ENCODE data around the gene GNG4.
"Not testable (repeated sequence)": the region's sequence is repeated elsewhere in the genome, so short reads cannot be mapped to it uniquely, and the experiment has no call there.

GNG4 gene

DNA sequence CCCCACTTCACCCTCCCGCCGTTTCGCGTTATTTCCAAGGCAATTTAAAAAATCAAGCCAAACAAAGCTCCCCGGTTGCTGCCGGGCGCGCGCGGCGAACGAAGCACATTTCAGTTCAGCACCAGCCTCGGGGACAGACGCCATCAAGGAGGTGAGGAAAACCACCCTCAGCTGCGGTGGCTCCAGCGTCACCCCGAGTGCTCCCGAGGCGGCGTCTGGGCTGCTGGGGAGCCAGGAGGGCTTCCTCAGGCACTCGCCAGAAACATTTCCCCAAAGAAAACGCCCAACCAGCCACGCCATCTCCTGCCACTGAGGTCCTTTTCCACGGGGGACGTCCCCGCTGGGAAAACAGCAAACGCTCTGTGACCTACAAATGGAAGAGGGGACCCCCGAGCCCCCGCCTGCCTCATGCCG lies 623 bp downstream of the GNG4 start:
- peak; percentile 87 for DNase-seq (ENCODE audit: low spot score)

DNA sequence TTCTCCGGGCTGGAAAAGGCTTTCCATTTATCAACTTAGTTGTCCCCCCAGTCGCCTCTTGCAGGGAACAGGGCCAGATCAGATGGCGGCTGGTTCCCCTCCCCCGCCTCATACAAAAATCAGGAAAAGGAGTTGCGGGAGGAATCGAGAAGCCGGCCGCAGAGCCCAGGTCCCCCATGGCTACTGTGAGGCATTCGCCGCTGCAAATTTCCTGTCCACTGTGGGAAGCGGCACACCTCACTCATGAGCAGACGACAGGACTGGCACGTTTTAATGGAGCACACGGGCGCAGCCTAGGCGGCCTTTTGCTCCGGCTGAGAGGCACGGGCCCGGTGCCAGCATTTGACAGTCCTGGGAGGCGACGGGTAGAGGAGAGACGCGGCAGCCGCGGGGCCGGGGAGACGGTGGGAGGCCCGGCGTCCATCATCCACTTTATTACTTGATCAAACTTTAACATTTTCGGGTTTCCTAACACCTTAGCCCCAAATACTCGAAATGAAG lies 1.1 kb downstream of the GNG4 start:
- DNase-seq (ENCODE audit: low spot score): no peak

DNA sequence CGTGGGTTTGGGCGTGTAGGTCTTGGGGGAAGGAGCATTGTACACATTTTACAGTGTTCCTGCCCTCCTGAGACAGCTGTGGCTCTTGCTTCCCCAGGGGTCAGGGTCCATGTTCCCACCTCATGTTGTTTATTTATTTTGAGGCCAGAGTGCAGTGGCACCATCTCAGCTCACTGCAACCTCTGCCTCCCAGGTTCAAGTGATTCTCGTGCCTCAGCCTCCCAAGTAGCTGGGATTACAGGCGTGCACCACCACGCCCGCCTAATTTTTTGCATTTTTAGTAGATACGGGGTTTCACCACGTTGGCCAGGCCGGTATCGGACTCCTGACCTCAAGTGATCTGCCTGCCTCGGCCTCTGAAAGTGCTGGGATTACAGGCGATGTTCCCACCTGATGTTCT lies 2.0 kb downstream of the GNG4 start:
- not testable (repeated sequence) for DNase-seq (ENCODE audit: low spot score)

DNA sequence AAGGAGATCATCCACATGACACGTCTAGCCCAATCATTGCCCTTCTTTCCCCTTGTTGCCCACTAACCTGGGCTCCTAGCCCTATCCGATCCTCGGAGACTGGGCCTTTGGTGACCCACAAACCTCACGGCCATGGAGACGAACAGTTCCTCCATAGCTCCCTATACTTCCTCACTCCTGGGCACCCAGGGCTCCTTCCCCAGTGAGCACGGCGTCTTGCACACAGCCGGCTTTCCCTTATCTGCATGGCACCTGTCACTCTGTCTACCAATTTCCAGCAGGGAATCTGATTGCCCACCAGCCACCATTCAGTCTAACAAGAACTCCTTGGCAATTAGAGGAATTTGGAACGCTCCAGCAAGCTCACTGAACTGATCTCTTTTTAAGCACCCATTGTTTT lies 3.1 kb downstream of the GNG4 start:
- DNase-seq (ENCODE audit: low spot score): no peak

DNA sequence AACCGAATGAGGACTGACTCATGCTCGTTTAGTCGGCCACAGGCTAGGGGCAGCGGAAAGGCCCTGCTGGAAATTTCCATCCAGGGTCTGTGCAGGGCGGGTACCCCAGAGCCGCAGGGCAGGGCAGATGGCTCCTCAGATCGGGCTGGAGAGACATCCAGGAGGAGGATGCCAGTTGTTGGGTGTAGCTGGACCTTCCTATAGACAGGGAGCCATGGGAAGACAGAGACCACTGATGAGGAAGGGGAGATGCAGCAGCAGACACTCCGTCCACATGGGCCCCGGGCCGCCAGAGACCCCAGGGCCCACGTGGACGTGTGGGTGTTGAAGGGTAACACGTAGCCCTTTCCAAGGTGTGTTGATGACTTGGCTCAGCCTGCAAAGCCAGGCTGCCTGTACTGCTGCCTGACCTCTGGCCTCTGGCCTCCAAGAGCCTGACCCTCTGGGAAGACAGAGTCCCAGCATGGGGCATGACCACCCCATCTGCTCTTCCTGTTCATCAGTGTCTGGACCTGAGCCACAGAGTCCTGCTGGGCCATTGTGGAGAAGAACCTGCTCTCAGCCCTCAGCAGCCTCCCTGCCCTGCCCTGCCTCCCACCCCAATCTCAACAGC lies 4.8 kb downstream of the GNG4 start:
- no peak for DNase-seq (ENCODE audit: low spot score)

DNA sequence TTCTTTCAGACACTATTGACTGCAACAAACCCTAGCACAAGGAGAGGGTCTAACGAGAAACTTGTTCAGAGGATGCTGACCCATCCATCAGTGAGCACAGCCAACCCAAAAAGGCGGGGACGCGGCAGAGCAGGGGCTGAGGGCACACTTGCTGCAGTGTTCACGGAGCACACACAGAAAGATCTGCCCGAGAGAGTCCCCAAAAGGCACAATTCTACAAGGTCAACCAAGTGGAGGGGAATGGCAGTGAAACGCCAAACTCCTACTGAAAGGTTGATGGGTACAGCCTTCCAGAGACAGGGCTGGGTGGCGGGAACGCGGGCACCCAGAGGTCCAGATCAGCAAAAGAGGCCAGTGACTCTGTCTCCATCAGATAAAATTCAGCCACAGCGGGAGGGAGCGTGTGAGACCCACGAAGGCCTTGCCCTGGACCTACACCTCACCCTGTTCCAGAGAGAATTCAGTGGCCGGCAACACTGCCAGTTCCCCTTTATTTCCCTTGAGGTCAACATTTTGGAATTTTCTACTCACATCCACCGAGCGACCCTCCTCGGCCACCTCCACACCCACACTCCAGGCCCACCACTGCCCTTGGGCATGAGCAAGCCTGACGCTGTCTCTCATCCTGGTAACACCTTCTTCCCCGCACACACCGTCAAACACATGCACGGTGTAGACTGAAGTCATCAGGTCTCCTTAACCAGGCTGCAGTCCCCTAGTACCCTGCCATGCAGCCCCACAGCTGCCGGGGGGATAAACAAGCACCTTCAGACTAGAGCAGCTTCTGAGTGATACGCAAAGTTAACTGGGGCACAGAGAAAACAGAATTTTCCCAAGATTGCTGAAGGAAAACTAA lies 5.5 kb downstream of the GNG4 start:
- DNase-seq (ENCODE audit: low spot score): no peak

- DNase-seq (ENCODE audit: low spot score): no peak
Observed at GRCh38 chr1:235642943-235643371, 6.6 kb downstream of the GNG4 start.

DNA sequence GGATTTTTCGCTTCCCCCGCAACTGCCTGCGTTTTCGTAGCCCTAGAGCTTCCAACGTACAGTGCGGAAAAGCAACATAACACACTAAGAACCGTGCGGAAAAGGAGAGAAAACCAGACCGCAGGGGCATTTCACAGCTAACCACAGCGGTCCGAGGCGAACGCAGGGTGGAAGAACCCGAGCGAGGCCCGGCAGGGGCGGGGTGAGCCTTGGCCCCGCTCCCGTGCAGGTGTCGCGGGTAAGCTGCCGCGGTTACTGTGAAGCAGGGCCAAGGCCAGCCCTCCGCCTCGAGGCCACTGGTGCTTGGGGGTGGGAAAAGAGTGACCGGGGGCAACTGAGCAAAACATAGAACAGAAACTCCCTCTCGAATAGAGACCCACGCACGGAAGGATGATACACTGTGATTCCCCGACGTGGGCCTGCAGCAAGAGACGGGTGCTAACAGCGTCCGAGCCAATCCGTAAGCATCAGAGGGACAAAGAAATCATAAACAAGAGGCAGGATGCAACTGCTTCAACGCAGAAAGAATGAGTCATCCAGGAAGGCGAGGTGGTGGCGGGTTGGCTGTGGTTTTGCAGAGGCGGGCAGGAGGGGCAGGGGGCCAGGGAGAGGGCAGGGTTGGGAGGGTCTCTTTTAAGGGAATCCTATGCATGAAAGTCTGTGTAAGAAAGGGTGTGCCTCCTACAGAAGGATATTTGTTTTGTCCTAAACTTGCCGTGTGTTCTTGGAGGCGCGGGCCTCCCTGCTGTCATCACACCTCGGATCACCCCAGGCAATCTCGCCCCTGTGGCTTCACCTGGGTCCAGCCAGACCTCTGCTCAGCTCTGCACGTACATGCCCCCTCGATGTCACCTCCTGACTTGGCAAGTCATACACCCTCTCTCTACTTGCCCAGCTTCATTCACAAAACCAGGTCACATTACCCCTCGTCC lies 7.3 kb downstream of the GNG4 start:
- DNase-seq (ENCODE audit: low spot score): peak; percentile 45

GRCh38 chr1:235640580-235640979 lies 9.0 kb downstream of the GNG4 start:
- DNase-seq (ENCODE audit: low spot score): no peak

DNA sequence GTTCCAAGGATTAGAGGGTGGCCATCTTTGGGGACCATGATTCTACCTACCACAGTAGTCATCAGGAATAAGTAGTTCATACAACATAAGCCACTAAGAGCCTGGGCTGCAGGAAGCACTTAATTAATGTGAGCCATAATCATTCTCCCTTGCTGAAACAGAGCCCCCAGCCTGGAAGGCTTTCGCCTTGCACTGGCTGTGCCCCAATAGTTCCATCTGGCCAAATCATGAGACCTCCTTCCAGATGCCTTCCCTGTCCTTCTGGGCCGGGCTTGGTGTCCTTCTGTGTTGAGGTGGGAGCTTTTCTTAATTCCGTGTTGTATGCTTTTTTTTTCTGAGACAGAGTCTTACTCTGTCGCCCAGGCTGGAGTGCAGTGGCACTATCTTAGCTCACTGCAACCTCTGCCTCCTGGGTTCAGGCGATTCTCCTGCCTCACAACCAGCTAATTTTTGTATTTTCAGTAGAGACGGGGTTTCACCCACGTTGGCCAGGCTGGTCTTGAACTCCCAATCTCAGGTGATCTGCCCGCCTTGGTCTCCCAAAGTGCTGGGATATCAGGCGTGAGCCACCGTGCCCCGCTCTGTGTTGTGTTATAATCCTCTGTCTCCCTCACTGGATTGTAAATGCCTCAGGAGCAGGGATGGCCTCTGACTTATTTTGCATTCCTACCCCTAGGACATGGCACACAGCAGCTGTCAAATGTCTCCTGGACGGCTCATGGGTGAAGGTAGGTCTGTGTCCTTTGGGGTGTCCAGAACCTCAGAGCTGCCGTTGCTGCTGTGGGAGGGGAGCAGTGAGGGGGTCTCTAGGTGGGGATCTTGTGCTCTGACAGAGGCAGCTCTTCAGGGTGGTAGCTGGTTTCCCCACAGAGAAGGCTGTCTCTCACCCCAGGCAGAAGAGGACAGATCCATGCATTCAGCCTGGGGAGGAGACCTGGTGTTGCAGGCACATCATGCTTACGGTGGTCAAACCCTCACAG lies 10.1 kb downstream of the GNG4 start:
- no peak for DNase-seq (ENCODE audit: low spot score)

- not testable (repeated sequence) for DNase-seq (ENCODE audit: low spot score)
Observed at GRCh38 chr1:235638612-235639011, 11.0 kb downstream of the GNG4 start.

GRCh38 chr1:235637756-235638534 lies 11.6 kb downstream of the GNG4 start:
- no peak for DNase-seq (ENCODE audit: low spot score)

- no peak for DNase-seq (ENCODE audit: low spot score)
Observed at GRCh38 chr1:235635938-235636662, 13.5 kb downstream of the GNG4 start.

DNA sequence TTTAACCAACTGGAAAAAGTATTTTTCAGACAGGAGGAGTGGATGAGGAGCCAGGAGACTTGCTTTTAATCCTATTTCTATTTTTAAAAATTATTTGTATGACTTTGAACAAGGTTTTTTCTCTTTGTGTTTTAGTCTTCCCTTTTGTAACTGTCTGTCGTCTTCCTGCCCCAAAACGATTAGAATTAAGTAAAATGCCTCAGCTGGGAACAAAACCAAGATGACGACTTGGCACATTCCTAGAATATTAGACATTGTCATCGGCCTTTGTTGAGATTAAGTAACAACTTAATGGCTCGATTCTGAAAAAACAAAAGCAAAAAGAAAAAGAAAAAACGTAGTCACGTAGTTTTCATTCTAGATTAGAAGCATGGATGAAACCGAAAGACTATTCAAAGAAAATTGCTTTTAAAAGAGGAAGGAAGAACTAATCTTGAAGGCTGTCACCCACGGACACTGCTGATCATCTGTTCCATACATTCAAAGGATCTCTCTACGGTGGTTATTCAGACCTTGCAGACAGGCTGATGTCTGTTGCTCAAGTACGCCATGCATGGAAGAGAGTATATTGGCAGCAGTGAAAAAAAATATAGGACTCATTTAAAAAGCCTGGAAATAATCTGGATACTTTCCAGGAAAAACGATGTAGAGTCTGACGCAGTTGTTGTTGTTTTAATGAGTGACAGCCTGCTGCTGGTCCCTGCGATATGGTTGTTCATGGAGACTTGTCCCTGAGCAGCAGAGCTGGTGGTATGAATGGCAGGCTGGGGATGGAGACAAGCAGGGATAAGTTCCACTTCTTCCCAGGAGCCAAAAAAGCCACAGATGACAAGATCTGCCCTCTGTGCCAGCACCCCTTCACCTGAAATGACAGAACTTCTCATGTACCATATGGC lies 16.8 kb downstream of the GNG4 start:
- DNase-seq (ENCODE audit: low spot score): peak; percentile 75

DNA sequence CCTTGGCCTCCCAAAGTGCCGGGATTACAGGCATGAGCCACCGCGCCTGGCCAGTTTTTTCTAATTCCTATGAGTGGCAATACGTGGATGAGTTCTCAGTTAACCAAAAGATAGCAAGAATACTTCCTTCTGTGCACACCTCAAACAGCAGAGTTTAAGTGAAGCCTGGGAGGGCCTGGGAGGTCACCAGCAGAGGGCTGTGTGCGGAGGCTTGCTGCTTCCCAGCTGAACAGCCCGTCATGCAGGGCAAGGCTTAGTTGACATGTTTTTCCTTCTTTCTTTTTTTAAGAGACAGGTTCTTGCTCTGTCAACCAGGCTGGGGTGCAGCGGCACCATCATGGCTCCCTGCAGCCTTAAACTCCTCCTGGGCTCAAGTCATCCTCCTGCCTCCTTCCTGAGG lies 17.8 kb downstream of the GNG4 start:
- no peak for DNase-seq (ENCODE audit: low spot score)

DNA sequence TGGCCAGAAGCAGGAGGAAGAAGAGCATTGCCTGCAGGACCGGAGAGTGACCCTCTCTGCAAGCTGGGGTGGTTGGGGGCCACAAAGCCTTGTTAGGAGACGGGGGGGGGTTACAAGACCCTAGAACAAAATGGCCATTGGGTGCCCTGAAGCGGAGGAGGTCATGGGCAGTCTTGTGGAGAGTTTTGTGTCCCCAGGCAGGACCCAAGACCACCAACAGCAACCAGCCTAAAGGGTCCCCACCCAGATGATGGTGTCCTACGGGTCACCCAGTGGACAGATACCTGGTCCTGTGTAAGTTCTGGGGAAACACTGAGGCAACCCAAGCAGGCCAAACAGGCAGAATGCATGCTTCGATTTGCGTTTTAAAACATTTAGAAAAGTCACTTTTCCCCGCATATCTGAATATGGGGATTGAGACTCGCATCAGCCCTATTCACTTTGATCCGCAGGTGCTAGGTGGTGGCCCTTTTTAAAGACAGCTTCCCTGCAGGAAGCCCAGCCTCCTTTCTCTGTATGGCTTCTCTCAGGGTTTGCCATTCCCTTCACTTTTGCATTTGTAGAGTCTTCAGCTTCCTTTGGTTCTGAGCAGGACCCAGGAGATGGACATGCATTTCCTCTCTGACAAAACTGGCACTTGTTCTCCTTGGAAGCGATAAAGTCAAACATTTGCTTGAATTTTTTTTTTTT lies 21.1 kb downstream of the GNG4 start:
- no peak for DNase-seq (ENCODE audit: low spot score)

DNA sequence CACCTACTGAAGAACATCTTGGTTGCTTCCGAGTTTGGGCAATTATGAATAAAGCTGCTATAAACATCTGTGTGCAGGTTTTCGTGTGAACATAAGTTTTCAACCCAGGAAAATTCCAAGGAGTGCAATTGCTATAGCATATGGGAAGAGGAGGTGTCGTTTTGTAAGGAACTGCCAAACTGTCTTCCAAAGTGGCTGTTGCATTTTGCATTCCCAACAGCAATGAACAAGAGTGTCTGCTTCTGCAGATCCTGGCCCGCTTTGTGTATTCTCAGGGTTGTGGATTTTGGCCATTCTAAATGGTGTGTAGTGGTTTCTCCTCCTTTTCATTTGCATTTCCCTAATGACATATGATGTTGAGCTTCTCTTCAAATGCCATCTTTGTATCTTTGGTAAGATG lies 23.8 kb downstream of the GNG4 start:
- no peak for DNase-seq (ENCODE audit: low spot score)

- DNase-seq (ENCODE audit: low spot score): no peak
Observed at GRCh38 chr1:235625340-235625739, 24.2 kb downstream of the GNG4 start.

Measured in AG20443 (cell line).